Glutamatergic neuron (in vitro differentiated cells): ENCODE measurements around the gene TSFM. TPM values are rescaled to one million over a fixed set of nuclear protein-coding genes. Genes with fewer than 3 reads are reported as not detected.

Experiments used
- DNase-seq: peaks from one replicate; pipeline ENCODE4 v3.0.0; 2022
- H3K27ac Mint-ChIP-seq: one replicate; pipeline ENCODE4 v1.8.0; 2020; ENCODE audit warnings: mild to moderate bottlenecking, mixed read lengths, inconsistent platforms; ENCODE audit not compliant: unreplicated experiment
- H3K27me3 Mint-ChIP-seq: one replicate; pipeline ENCODE4 v1.8.0; 2020; ENCODE audit warnings: mild to moderate bottlenecking, moderate library complexity, mixed read lengths, inconsistent platforms; ENCODE audit not compliant: unreplicated experiment
- H3K36me3 Mint-ChIP-seq: one replicate; pipeline ENCODE4 v1.8.0; 2020; ENCODE audit warnings: mild to moderate bottlenecking, mixed read lengths, inconsistent platforms; ENCODE audit not compliant: unreplicated experiment
- H3K4me1 Mint-ChIP-seq: one replicate; pipeline ENCODE4 v1.8.0; 2020; ENCODE audit warnings: mild to moderate bottlenecking, low read depth, mixed read lengths, inconsistent platforms; ENCODE audit not compliant: unreplicated experiment
- H3K4me3 Mint-ChIP-seq: one replicate; pipeline ENCODE4 v1.8.0; 2020; ENCODE audit warnings: mild to moderate bottlenecking, mixed read lengths, inconsistent platforms; ENCODE audit not compliant: unreplicated experiment
- H3K9me3 Mint-ChIP-seq: one replicate; pipeline ENCODE4 v1.8.0; 2020; ENCODE audit warnings: mild to moderate bottlenecking, moderate library complexity, mixed read lengths, inconsistent platforms; ENCODE audit not compliant: unreplicated experiment
- total RNA-seq: library from RNA; stranded (reverse); fragmentation: NEBNext Ultra II Directional; extraction: Animal tissue kit (Norgen Biotek cat#: 25700); gene quantifications from one replicate; pipeline ENCODE4 v1.2.1, GENCODE V29; 2021; ENCODE audit not compliant: unreplicated experiment
- TF ChIP-seq, protein P1 (sequence below): fragments of 200-600 bp; sonication (generic); IDR thresholded peaks from one replicate; pipeline ENCODE4 v1.5.0; 2021; ENCODE audit not compliant: partially characterized antibody, unreplicated experiment

Gene TSFM
- total RNA-seq, 1 donor from 2014 or later: 35.7 TPM

DNA sequence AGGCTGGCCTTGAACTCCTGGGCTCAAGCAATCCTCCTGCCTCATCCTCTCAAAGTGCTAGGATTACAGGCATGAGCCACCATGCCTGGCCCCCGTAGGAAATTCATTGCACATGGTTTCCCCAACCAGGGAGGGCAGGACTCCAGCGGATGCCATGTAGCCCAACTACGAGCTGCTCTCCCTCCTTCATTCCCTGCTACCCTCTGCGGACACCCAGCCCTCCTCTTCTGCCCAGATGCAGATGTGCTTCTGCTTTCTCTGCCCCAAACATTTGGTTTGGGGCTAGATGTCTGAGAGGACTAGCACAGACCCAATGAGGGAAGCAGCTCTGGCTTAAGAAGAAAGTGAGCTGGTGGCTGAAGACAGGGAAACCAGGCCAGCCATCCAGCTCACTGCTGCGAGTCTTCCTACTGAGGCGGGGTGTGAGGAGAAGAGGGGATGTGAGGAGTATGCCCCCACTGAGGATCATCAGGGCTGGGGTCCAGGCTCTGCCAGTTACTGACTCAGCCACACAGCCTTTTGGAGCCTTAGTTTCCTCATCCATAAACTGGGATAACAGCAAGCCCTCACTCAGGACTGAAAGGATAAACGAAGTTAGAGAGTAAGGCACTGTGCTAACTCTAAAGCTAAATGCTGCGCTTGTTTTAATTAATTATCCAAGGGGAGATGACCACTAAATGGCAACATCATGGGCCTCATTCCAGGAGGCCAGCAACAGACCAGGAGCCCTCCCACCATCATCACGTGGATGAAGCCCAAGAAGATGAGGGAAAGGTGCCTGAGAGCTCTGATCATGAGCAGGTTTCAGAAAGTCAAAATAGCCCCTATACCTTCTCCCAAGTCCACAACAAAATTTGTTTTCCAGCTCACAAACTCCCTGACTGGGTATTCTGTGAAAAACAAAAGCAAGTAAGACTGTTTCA lies 53.0 kb downstream of the TSFM start:
- Mint-ChIP-seq H3K4me1 (peaks cover 57% of the 10 kb centered on the region), H3K4me3 (no peak overlapping the region), H3K27ac (peak overlapping the region; percentile 62), H3K36me3 (no peaks in the 10 kb centered on the region), H3K27me3 (peaks cover 8% of the 10 kb centered on the region), H3K9me3 (no peaks in the 10 kb centered on the region)
- TF ChIP-seq, protein P1, sequence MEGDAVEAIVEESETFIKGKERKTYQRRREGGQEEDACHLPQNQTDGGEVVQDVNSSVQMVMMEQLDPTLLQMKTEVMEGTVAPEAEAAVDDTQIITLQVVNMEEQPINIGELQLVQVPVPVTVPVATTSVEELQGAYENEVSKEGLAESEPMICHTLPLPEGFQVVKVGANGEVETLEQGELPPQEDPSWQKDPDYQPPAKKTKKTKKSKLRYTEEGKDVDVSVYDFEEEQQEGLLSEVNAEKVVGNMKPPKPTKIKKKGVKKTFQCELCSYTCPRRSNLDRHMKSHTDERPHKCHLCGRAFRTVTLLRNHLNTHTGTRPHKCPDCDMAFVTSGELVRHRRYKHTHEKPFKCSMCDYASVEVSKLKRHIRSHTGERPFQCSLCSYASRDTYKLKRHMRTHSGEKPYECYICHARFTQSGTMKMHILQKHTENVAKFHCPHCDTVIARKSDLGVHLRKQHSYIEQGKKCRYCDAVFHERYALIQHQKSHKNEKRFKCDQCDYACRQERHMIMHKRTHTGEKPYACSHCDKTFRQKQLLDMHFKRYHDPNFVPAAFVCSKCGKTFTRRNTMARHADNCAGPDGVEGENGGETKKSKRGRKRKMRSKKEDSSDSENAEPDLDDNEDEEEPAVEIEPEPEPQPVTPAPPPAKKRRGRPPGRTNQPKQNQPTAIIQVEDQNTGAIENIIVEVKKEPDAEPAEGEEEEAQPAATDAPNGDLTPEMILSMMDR: no peak
- DNase-seq: no peak

DNA sequence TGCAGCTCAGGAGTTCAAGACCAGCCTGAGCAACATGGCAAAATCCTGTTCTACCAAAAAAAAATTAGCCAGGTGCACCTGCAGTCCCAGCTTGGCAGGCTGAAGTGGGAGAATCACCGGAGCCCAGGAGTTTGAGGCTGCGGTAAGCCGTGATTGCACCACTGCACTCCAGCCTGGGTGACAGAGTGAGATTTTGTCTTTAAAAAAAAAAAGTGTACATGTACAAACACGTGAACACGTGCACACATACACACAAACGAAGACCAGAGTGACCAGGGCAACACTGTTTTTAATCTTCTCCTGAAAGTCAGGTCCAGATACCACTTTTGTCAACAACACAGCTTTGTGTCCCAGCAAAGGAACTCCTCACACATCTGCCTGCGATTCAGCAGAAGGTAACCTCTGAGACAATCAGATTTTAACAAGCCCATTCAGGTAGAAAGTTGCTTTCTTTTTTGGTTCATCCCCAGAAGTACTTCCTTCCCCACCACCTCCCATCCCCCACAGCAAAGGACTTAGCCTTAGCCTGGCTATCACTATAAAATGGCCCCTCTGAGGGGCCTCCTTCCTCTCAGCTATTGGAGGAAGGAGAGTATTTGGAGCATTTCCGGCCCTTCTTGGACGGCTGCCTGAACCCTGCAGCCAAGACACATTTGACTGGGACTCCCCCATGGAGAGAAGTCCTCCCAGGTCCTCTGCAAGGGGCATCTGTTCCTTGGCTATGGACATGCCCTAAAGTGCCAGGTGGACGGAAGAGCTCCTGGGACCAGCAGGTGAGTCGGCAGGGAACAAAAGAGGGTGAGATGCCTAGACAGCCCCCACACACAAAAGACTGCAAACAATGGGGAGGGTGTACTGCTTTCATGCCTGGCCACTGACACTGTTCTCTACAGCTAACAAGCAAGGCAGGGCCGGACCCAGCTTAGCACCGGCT lies 54.1 kb downstream of the TSFM start:
- H3K4me3 Mint-ChIP-seq: peak overlapping the region; percentile 49
- peaks cover 6% of the 10 kb centered on the region for H3K27me3 Mint-ChIP-seq
- H3K36me3 Mint-ChIP-seq: no peaks in the 10 kb centered on the region
- TF ChIP-seq, protein P1: no peak
- H3K27ac Mint-ChIP-seq: no peak overlapping the region
- peaks cover 63% of the 10 kb centered on the region for H3K4me1 Mint-ChIP-seq
- DNase-seq: no peak
- H3K9me3 Mint-ChIP-seq: no peaks in the 10 kb centered on the region

DNA sequence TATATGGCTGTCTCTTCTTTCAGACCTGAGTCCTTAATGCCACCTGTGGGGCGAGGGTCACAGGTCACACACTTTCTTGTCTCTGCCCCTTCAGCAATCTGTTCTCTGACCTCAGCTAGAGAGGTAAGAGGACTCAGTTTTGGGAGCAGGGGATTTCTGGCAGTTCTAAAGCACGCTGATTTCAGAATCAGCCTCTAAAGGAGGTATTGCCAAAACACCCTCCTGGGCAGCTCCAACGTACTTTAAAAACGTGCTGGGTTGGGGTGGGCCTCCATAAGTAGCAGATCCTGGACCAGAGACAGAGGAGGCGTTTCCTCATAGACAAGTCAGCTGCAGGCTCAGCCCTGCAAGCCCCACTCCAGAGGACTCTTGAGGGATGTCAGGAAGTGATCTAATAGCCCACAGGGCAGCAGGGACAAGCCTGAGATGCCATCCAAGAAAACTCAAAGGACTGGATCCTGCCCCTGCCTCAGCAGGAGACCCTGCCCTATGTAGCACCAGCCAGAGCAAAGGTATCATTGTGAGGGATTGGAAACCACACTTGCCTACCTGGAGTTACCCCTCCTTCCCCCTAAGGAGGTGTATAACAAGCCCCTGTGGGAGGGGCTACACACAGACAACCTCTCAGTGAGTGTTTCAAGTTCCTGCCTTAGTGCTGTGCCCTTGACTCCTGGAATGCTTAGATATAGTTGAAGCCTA lies 55.4 kb downstream of the TSFM start:
- no peaks in the 10 kb centered on the region for H3K36me3 Mint-ChIP-seq
- TF ChIP-seq, protein P1: no peak
- peaks cover 6% of the 10 kb centered on the region for H3K27me3 Mint-ChIP-seq
- peak overlapping the region; percentile 38 for H3K4me3 Mint-ChIP-seq
- peaks cover 70% of the 10 kb centered on the region for H3K4me1 Mint-ChIP-seq
- DNase-seq: no peak
- peak overlapping the region; percentile 33 for H3K27ac Mint-ChIP-seq
- no peaks in the 10 kb centered on the region for H3K9me3 Mint-ChIP-seq

DNA sequence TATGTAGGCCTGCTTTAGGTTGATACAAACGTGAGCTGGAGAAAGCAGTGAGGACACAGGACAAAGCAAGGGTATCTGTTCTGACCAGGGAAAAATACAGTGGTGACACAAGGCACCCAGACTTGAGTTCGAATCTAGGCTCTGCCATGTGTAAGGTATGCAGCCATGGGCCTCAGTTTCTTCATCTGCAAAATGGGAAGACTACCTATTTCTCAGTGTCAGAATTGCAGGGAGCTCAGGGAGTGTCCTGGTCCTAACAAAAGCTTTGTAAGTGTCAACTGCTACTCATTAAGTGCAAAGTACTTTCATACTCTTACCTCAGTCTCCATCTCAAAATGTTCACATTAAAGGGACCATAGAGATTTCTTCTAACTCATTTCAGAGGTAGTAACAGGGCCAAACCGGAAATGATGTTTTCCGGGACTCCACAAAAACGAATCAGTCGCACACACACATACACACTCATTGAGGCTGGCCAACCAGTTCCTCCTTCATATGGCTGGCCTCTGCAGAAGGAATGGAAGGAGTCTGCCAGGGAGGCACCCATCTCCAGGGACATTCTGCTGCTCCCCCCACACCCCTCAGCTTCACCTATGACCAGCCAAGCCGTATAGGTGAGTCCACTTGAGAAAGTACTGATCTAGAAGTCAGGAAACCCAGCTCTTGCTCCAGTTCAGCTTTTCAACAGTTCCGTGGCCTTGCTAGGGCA lies 56.2 kb downstream of the TSFM start:
- no peaks in the 10 kb centered on the region for H3K9me3 Mint-ChIP-seq
- TF ChIP-seq, protein P1: no peak
- no peak for DNase-seq
- H3K27ac Mint-ChIP-seq: no peak overlapping the region
- H3K4me3 Mint-ChIP-seq: no peak overlapping the region
- peaks cover 6% of the 10 kb centered on the region for H3K27me3 Mint-ChIP-seq
- no peaks in the 10 kb centered on the region for H3K36me3 Mint-ChIP-seq
- peaks cover 66% of the 10 kb centered on the region for H3K4me1 Mint-ChIP-seq
